Tibial artery (tissue), 4 donors: ENCODE data around the gene SPATA31E1.

Source experiments
- DNase-seq, 2 donors: peaks; one replicate each; pipeline ENCODE4 v3.0.0-alpha.2; 2019
- H3K27ac ChIP-seq, 2 donors: fragments of 200-600 bp; sonication (generic) in 1 of 2; 1 replicate in 1 of 2; 2 replicates in 1 of 2; pipeline ENCODE4 v1.5.1; 2018 to 2019; ENCODE audit warnings: mild to moderate bottlenecking in 1 of 2
- H3K27me3 ChIP-seq, 2 donors: fragments of 200-600 bp; sonication (generic) in 1 of 2; one replicate each; pipeline versions ENCODE4 v1.5.1 to v1.6.0; 2016 to 2019
- H3K36me3 ChIP-seq, 3 donors: fragments of 200-600 bp; sonication (generic) in 2 of 3; one replicate each; pipeline ENCODE4 v1.5.1; 2016 to 2019; ENCODE audit warnings: mild to moderate bottlenecking in 2 of 3
- H3K4me1 ChIP-seq, 4 donors: fragments of 200-600 bp; sonication (generic) in 2 of 4; 1 replicate in 3 of 4; 2 replicates in 1 of 4; pipeline ENCODE4 v1.5.1; 2016 to 2019
- H3K4me3 ChIP-seq, 2 donors: fragments of 200-600 bp; sonication (generic) in 1 of 2; 1 replicate in 1 of 2; 2 replicates in 1 of 2; pipeline ENCODE4 v1.5.1; 2018 to 2019; ENCODE audit warnings: mild to moderate bottlenecking in 2 of 2
- H3K9me3 ChIP-seq, 3 donors: fragments of 200-600 bp; sonication (generic) in 1 of 3; one replicate each; pipeline ENCODE4 v1.5.1; 2016 to 2019
- intact Hi-C: fragments of 100-400 bp; cut with DNase I; formaldehyde crosslinking; loops from one replicate; pipeline ENCODE4 v1.15.0; 2023; ENCODE audit warnings: low total_unique reads
- TF ChIP-seq, protein P1 (sequence below), 2 experiments: fragments of 200-600 bp in 1 of 2; fragments of 450-650 bp in 1 of 2; IDR thresholded peaks; one replicate each; pipeline ENCODE4 v1.5.1; 2017 to 2019; ENCODE audit warnings: antibody characterized with exemption in 2 of 2, mild to moderate bottlenecking in 1 of 2, moderate library complexity in 1 of 2

SPATA31E1 gene

GRCh38 chr9:87857948-87858335 is 24.7 kb upstream of the SPATA31E1 start:
- TF ChIP-seq, protein P1, sequence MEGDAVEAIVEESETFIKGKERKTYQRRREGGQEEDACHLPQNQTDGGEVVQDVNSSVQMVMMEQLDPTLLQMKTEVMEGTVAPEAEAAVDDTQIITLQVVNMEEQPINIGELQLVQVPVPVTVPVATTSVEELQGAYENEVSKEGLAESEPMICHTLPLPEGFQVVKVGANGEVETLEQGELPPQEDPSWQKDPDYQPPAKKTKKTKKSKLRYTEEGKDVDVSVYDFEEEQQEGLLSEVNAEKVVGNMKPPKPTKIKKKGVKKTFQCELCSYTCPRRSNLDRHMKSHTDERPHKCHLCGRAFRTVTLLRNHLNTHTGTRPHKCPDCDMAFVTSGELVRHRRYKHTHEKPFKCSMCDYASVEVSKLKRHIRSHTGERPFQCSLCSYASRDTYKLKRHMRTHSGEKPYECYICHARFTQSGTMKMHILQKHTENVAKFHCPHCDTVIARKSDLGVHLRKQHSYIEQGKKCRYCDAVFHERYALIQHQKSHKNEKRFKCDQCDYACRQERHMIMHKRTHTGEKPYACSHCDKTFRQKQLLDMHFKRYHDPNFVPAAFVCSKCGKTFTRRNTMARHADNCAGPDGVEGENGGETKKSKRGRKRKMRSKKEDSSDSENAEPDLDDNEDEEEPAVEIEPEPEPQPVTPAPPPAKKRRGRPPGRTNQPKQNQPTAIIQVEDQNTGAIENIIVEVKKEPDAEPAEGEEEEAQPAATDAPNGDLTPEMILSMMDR (IDR thresholded peaks at IDR 0.05), result no peak
- Histone ChIP-seq H3K4me1 (no peaks in the 10 kb centered on the region), H3K9me3 (peaks cover 0 to 30% (median 4%) of the 10 kb centered on the region in 3 donors), H3K36me3 (no peaks in the 10 kb centered on the region), H3K4me3 (no peak overlapping the region), H3K27ac (no peak overlapping the region), H3K27me3 (no peaks in the 10 kb centered on the region)
- DNase-seq, result no peak
- intact Hi-C loops, result no loop called here

DNA sequence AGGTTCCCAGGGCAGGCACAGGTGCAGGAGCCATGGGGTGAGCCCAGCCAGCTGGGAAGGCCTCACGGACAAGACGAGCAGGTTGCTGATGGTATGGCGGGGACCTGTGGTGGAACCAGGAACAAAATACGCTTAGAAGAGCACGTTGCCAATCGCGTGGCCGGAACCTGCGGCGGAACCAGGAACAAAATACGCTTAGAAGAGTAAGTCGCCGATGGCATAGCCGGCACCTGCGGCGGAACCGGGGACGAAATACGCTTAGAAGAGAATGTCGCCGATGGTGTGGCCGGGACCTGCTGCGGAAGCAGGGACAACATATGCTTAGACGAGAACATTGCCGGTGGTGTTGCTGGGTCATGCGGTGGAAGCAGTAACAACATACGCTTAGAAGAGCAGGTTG is 23.5 kb upstream of the SPATA31E1 start:
- no peaks in the 10 kb centered on the region for H3K27me3 ChIP-seq
- no peak overlapping the region for H3K4me3 ChIP-seq
- H3K27ac ChIP-seq, result no peak overlapping the region
- no peak for DNase-seq
- no peaks in the 10 kb centered on the region for H3K36me3 ChIP-seq
- no peaks in the 10 kb centered on the region for H3K4me1 ChIP-seq
- peaks cover 0 to 31% (median 4%) of the 10 kb centered on the region in 3 donors for H3K9me3 ChIP-seq
- intact Hi-C loops, result no loop called here
- TF ChIP-seq, protein P1 (IDR thresholded peaks at IDR 0.05), result no peak

DNA sequence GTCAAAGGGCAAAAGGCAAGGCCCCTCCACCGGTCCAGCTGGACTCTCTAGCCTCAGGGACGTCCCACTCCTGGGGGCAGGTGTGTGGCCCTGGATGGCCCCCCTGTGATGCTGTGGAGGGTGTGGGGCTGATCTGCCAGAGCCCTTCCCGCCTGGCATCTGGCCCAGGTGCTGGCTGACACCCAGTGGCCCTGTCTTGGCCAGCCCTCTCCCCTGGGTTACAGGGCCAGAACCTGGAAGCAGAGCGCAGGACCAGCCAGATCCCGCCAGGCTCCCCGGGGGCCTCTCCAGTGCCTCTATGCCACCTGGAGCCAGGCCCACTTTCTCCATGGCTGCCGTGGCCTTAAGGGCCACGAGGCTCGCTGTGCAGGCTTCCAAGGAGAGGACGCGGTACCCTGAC is 22.9 kb upstream of the SPATA31E1 start:
- H3K27me3 ChIP-seq, result no peaks in the 10 kb centered on the region
- TF ChIP-seq, protein P1 (IDR thresholded peaks at IDR 0.05), result no peak
- H3K9me3 ChIP-seq, result peaks cover 0 to 31% (median 4%) of the 10 kb centered on the region in 3 donors
- H3K4me1 ChIP-seq, result no peaks in the 10 kb centered on the region
- no peaks in the 10 kb centered on the region for H3K36me3 ChIP-seq
- intact Hi-C loops, result no loop called here
- no peak for DNase-seq
- no peak overlapping the region for H3K4me3 ChIP-seq
- H3K27ac ChIP-seq, result no peak overlapping the region

GRCh38 chr9:87861332-87861731 is 21.3 kb upstream of the SPATA31E1 start:
- Histone ChIP-seq H3K27ac (no peak overlapping the region), H3K9me3 (peaks cover 0 to 31% (median 4%) of the 10 kb centered on the region in 3 donors), H3K4me1 (no peaks in the 10 kb centered on the region), H3K36me3 (no peaks in the 10 kb centered on the region), H3K27me3 (no peaks in the 10 kb centered on the region), H3K4me3 (no peak overlapping the region)
- TF ChIP-seq, protein P1 (IDR thresholded peaks at IDR 0.05), result no peak
- no peak for DNase-seq
- intact Hi-C loops, result no loop called here

DNA sequence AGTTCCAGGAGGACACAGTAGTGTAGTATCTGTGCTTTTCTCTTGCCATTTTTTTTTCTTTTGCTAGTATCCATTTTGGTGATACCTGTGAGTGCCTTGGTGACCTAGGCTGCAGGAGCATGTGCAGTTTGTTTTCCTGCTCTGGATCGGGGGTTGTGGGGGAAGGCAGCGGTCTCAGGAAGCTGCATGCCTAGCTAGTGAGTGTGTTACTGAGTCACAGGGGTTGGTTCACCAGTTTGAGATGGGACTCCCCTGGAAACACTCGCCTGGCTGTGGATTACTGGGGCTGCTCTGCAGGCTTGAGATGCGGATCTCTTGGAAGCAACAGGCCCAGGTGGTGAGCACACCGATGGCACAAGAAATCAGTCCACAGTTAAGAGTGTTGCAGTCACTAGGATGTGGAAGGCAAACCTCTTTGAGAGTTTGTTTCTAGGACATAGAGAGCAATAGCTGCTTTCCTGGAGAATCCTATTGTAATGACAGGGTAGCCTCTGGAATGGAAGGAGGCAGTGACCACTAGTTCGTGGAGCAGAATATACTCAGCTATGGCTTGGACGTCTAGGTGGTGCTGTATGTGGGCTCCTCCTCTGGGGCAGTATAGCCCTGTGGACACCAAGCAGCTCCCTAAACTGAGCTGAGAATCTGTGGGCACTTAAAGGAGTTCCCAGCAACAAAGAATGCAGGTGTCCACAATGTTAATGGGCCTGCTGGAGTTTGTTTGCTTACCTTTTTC is 20.0 kb upstream of the SPATA31E1 start:
- intact Hi-C loops, result no loop called here
- H3K27ac ChIP-seq, result no peak overlapping the region
- H3K9me3 ChIP-seq, result peaks cover 0 to 31% (median 4%) of the 10 kb centered on the region in 3 donors
- TF ChIP-seq, protein P1 (IDR thresholded peaks at IDR 0.05), result no peak
- no peaks in the 10 kb centered on the region for H3K36me3 ChIP-seq
- H3K4me3 ChIP-seq, result no peak overlapping the region
- no peak for DNase-seq
- no peaks in the 10 kb centered on the region for H3K4me1 ChIP-seq
- no peaks in the 10 kb centered on the region for H3K27me3 ChIP-seq
